CD1c-positive myeloid dendritic cell (primary cell): ENCODE results near the gene CACNA2D4.

Experiments used
- DNase-seq: peaks from one replicate; pipeline ENCODE4 v3.0.0-alpha.2; 2016; ENCODE audit errors: extremely low spot score

Gene CACNA2D4

GRCh38 chr12:1870998-1871917, 47.2 kb downstream of the CACNA2D4 start:
- DNase-seq: no peak

GRCh38 chr12:1870086-1870485, 48.4 kb downstream of the CACNA2D4 start:
- no peak for DNase-seq

- DNase-seq: no peak
Measured at GRCh38 chr12:1869145-1869544, 49.3 kb downstream of the CACNA2D4 start.

- DNase-seq: peak; percentile 10
Measured at GRCh38 chr12:1865284-1865866, 53.1 kb downstream of the CACNA2D4 start.

- no peak for DNase-seq
Measured at GRCh38 chr12:1864867-1865266, 53.6 kb downstream of the CACNA2D4 start.

- no peak for DNase-seq
Measured at GRCh38 chr12:1864456-1864855, 54.0 kb downstream of the CACNA2D4 start.

- no peak for DNase-seq
Measured at GRCh38 chr12:1863823-1864222, 54.6 kb downstream of the CACNA2D4 start.

- no peak for DNase-seq
Measured at GRCh38 chr12:1862973-1863372, 55.5 kb downstream of the CACNA2D4 start.

- DNase-seq: no peak
Measured at GRCh38 chr12:1859643-1860042, 58.8 kb downstream of the CACNA2D4 start.

GRCh38 chr12:1858456-1858855, 60.0 kb downstream of the CACNA2D4 start:
- DNase-seq: no peak

GRCh38 chr12:1857821-1858220, 60.6 kb downstream of the CACNA2D4 start:
- no peak for DNase-seq

- DNase-seq: no peak
Measured at GRCh38 chr12:1857086-1857485, 61.4 kb downstream of the CACNA2D4 start.

- no peak for DNase-seq
Measured at GRCh38 chr12:1855241-1855640, 63.2 kb downstream of the CACNA2D4 start.

GRCh38 chr12:1853716-1854115, 64.7 kb downstream of the CACNA2D4 start:
- no peak for DNase-seq

GRCh38 chr12:1852076-1852475, 66.4 kb downstream of the CACNA2D4 start:
- DNase-seq: peak; percentile 10

- no peak for DNase-seq
Measured at GRCh38 chr12:1851151-1851701, 67.2 kb downstream of the CACNA2D4 start.

- no peak for DNase-seq
Measured at GRCh38 chr12:1848745-1849144, 69.7 kb downstream of the CACNA2D4 start.

GRCh38 chr12:1848146-1848545, 70.3 kb downstream of the CACNA2D4 start:
- no peak for DNase-seq

- no peak for DNase-seq
Measured at GRCh38 chr12:1847411-1847810, 71.0 kb downstream of the CACNA2D4 start.

- peak; percentile 42 for DNase-seq
Measured at GRCh38 chr12:1846421-1847405, 71.7 kb downstream of the CACNA2D4 start.

GRCh38 chr12:1845886-1846285, 72.6 kb downstream of the CACNA2D4 start:
- no peak for DNase-seq

- DNase-seq: no peak
Measured at GRCh38 chr12:1845427-1845826, 73.0 kb downstream of the CACNA2D4 start.
